Measurements from ENCODE around the gene PSME3. TPM values are rescaled to one million over a fixed set of nuclear protein-coding genes. Genes with fewer than 3 reads are reported as not detected.

The PSME3 gene
- total and polyA plus RNA-seq, 2 experiments from 2014 or later = 86.4 to 99.5 TPM

- TF ChIP-seq CTCF (IDR thresholded peaks at IDR 0.05; ENCODE audit: poor library complexity) (no peak), EZH2 (IDR thresholded peaks at IDR 0.05; ENCODE audit: borderline replicate concordance) (no peak), EZH2phosphoT487 (IDR thresholded peaks at IDR 0.05; ENCODE audit: low read depth, severe bottlenecking, unreplicated experiment) (no peak)
- H2AFZ ChIP-seq = no peak overlapping the region
- peaks cover 18% of the 10 kb centered on the region for H3K79me2 ChIP-seq
- DNase-seq (ENCODE audit: low spot score) = no peak
- no peaks in the 10 kb centered on the region for H3K9me2 ChIP-seq (replicated peaks; ENCODE audit: insufficient read depth)
- H3K27ac ChIP-seq = peak overlapping the region; percentile 89
- no peak overlapping the region for H3K4me3 ChIP-seq
- H3K4me2 ChIP-seq = peak overlapping the region; percentile 90
- H3K9me3 ChIP-seq (ENCODE audit: low read depth) = no peaks in the 10 kb centered on the region
- WGBS (ENCODE audit: low lambda C conversion rate, missing lambda C conversion rate) = 98% methylated on average over 18 of the region's 18 CpGs
- H3K4me1 ChIP-seq (ENCODE audit: insufficient read depth) = peaks cover 7% of the 10 kb centered on the region
- no peaks in the 10 kb centered on the region for H3K36me3 ChIP-seq (replicated peaks; ENCODE audit: insufficient read depth, low read depth)
- H3K27me3 ChIP-seq = no peaks in the 10 kb centered on the region
- no peaks in the 10 kb centered on the region for H4K20me1 ChIP-seq (ENCODE audit: insufficient read depth, poor library complexity, severe bottlenecking)
Observed at GRCh38 chr17:42796066-42796758, 37.0 kb upstream of the PSME3 start.

GRCh38 chr17:42797067-42798007 lies 35.9 kb upstream of the PSME3 start:
- Histone ChIP-seq H2AFZ (no peak overlapping the region), H3K4me2 (peak overlapping the region; percentile 90), H3K36me3 (replicated peaks; ENCODE audit: insufficient read depth, low read depth) (no peaks in the 10 kb centered on the region), H4K20me1 (ENCODE audit: insufficient read depth, poor library complexity, severe bottlenecking) (no peaks in the 10 kb centered on the region), H3K9me2 (replicated peaks; ENCODE audit: insufficient read depth) (no peaks in the 10 kb centered on the region), H3K9me3 (ENCODE audit: low read depth) (no peaks in the 10 kb centered on the region), H3K4me3 (peak overlapping the region; percentile 45), H3K27ac (peak overlapping the region; percentile 89), H3K4me1 (ENCODE audit: insufficient read depth) (peaks cover 7% of the 10 kb centered on the region), H3K27me3 (no peaks in the 10 kb centered on the region), H3K79me2 (peaks cover 18% of the 10 kb centered on the region)
- TF ChIP-seq CTCF (IDR thresholded peaks at IDR 0.05; ENCODE audit: poor library complexity) (no peak), EZH2phosphoT487 (IDR thresholded peaks at IDR 0.05; ENCODE audit: low read depth, severe bottlenecking, unreplicated experiment) (no peak), EZH2 (IDR thresholded peaks at IDR 0.05; ENCODE audit: borderline replicate concordance) (no peak)
- 81% methylated on average over 10 of the region's 10 CpGs for WGBS (ENCODE audit: low lambda C conversion rate, missing lambda C conversion rate)
- DNase-seq (ENCODE audit: low spot score) = peak; percentile 65

GRCh38 chr17:42798011-42798382 lies 35.2 kb upstream of the PSME3 start:
- Histone ChIP-seq H3K36me3 (replicated peaks; ENCODE audit: insufficient read depth, low read depth) (no peaks in the 10 kb centered on the region), H3K27ac (peak overlapping the region; percentile 89), H4K20me1 (ENCODE audit: insufficient read depth, poor library complexity, severe bottlenecking) (no peaks in the 10 kb centered on the region), H3K4me2 (peak overlapping the region; percentile 90), H3K27me3 (no peaks in the 10 kb centered on the region), H3K79me2 (peaks cover 18% of the 10 kb centered on the region), H3K4me3 (peak overlapping the region; percentile 45), H3K9me3 (ENCODE audit: low read depth) (no peaks in the 10 kb centered on the region), H2AFZ (peak overlapping the region; percentile 17), H3K4me1 (ENCODE audit: insufficient read depth) (peaks cover 14% of the 10 kb centered on the region), H3K9me2 (replicated peaks; ENCODE audit: insufficient read depth) (no peaks in the 10 kb centered on the region)
- WGBS (ENCODE audit: low lambda C conversion rate, missing lambda C conversion rate) = 38% methylated on average over 10 of the region's 10 CpGs
- no peak for DNase-seq (ENCODE audit: low spot score)
- TF ChIP-seq EZH2phosphoT487 (IDR thresholded peaks at IDR 0.05; ENCODE audit: low read depth, severe bottlenecking, unreplicated experiment) (no peak), EZH2 (IDR thresholded peaks at IDR 0.05; ENCODE audit: borderline replicate concordance) (no peak), CTCF (IDR thresholded peaks at IDR 0.05; ENCODE audit: poor library complexity) (no peak)
